Activated CD4-positive, alpha-beta memory T cell treated with anti-CD3 and anti-CD28 coated beads for 36 hours (primary cell): Measurements from ENCODE around the gene HOXB3. TPM values are rescaled to one million over a fixed set of nuclear protein-coding genes. Genes with fewer than 3 reads are reported as not detected.

Experiments
- CTCF ChIA-PET: fragments of 350-600 bp; sonication (Branson Sonifier 250); formaldehyde crosslinking; loops from one replicate; lab custom pipeline; 2021; ENCODE audit warnings: antibody characterized with exemption, inconsistent platforms; lab: Charles Lee
- POLR2A ChIA-PET: fragments of 350-600 bp; sonication (Branson Sonifier 250); formaldehyde crosslinking; loops from one replicate; lab custom pipeline; 2021; ENCODE audit warnings: antibody characterized with exemption; lab: Charles Lee
- DNase-seq: peaks from one replicate; pipeline ENCODE4 v3.0.0-alpha.2; 2020
- H3K27ac Mint-ChIP-seq: one replicate; pipeline ENCODE4 v1.8.0; 2021; ENCODE audit warnings: mixed read lengths
- H3K27me3 Mint-ChIP-seq: one replicate; pipeline ENCODE4 v1.8.0; 2021; ENCODE audit warnings: mixed read lengths
- H3K36me3 Mint-ChIP-seq: one replicate; pipeline ENCODE4 v1.8.0; 2021; ENCODE audit warnings: mixed read lengths
- H3K4me1 Mint-ChIP-seq: one replicate; pipeline ENCODE4 v1.8.0; 2021; ENCODE audit warnings: low read depth, mixed read lengths
- H3K4me3 Mint-ChIP-seq: one replicate; pipeline ENCODE4 v1.8.0; 2021; ENCODE audit warnings: mild to moderate bottlenecking, mixed read lengths
- H3K9me3 Mint-ChIP-seq: one replicate; pipeline ENCODE4 v1.8.0; 2021; ENCODE audit warnings: mixed read lengths
- intact Hi-C: fragments of 100-400 bp; cut with micrococcal nuclease; formaldehyde crosslinking; loops from one replicate; pipeline ENCODE4 v1.15.1; 2023
- total RNA-seq, 2 experiments: library from RNA; stranded (reverse); gene quantifications; one replicate each; pipeline ENCODE4 v1.2.3, GENCODE V29; 2021

HOXB3 gene
- total RNA-seq, 2 experiments from 2014 or later: 2.6 TPM

DNA sequence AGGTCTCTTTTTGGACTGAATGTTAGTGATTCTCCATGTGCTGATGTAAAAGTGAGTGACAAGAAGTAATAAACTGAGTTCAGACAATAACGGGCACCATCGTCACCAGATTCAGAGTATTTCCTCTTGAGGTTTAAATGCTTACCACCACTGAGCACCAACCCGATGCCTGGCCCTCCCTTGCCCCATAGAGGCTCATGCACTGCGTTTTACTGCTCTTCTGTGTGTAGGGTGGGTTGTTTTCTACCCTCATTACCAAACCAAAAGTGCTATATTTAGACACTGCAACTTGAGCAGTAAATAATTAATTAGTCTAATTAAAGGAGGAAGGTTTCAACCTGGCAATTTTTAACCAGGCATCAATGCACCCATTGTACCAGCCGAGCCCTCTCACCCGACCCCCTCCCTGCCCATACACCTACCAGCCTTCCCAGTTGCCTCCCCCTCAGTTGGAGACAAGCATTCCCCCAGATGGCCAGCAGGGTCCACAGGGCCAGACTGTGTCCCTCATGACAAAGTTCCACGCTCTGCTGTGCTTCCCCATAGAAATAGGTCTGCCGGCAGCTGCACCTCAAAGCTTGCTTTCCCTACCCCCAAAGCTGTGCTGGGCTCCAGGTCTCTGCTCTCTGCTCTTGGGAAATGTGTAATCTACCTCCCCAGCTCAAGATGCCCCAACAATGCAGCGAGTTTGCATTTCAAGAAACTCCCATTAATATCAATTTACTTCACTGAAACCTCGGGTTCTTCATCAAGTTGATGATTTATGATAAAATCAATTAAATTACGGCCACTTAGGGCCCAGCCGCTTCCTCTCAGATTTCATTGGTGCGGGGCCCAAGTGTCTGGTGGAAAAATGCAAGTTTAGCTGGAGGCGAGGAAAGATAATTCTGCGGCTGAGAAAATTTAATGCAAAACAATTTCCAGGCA lies 27.9 kb downstream of the HOXB3 start:
- Mint-ChIP-seq H3K4me3 (no peak overlapping the region), H3K27ac (no peak overlapping the region), H3K9me3 (no peaks in the 10 kb centered on the region), H3K4me1 (no peaks in the 10 kb centered on the region), H3K36me3 (no peaks in the 10 kb centered on the region), H3K27me3 (peaks cover 3% of the 10 kb centered on the region)
- DNase-seq: no peak
- intact Hi-C loops: loop anchor here (2.0 kb wide), 1 partner anchor 63 kb away; no protein-coding TSS in a partner anchor
- ChIA-PET POLR2A (interaction anchor here (1.4 kb wide), 1 partner anchor 11 kb away, joined by 3 read pairs; no protein-coding TSS in a partner anchor), CTCF (interaction anchor here (1.0 kb wide), 1 partner anchor 22 kb away, joined by 3 read pairs; no protein-coding TSS in a partner anchor)

- DNase-seq: no peak
- no peaks in the 10 kb centered on the region for H3K36me3 Mint-ChIP-seq
- H3K4me1 Mint-ChIP-seq: peaks cover 3% of the 10 kb centered on the region
- H3K27me3 Mint-ChIP-seq: peaks cover 9% of the 10 kb centered on the region
- ChIA-PET CTCF (no interaction called here), POLR2A (interaction anchor here (1.4 kb wide), 1 partner anchor 9 kb away, joined by 3 read pairs; no protein-coding TSS in a partner anchor)
- H3K4me3 Mint-ChIP-seq: no peak overlapping the region
- H3K9me3 Mint-ChIP-seq: no peaks in the 10 kb centered on the region
- H3K27ac Mint-ChIP-seq: no peak overlapping the region
- intact Hi-C loops: no loop called here
Measured at GRCh38 chr17:48559840-48560817, 29.9 kb downstream of the HOXB3 start.

DNA sequence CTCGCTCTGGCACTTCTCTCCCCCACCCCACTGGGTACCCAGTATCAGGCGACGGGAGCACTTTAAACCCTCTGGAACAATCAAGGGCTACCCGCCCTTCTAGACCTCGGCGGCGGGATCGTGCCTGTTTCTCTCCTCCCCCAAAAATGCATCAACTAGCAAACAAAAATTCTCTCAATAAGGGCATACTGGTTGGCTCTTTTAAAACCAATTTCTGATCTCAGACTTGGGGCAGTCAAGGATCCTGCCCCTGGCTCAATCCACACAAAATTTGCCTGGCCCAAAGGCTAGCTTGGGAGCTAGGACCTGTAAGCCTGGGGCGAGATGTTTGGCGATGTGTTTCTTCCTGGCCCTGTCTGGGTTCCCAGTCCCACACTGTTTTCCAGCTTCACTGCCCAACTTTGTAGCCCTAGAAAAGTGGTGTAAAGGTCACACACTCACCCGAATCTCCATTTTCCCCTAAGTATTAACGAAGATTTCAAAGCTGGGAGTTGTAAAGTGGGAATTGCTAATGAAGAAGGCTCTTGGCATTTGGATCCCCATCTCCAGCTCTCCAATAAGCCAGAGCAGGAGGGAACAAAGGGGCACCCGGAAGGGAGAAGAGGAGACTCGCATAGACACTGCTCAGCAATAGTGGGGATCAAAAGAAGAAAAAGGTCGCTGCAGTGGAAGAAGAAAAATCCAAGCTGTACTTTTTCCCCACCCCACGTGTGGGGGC lies 30.8 kb downstream of the HOXB3 start:
- DNase-seq: no peak
- Mint-ChIP-seq H3K9me3 (no peaks in the 10 kb centered on the region), H3K4me3 (no peak overlapping the region), H3K4me1 (peaks cover 6% of the 10 kb centered on the region), H3K27me3 (peaks cover 9% of the 10 kb centered on the region), H3K27ac (no peak overlapping the region), H3K36me3 (no peaks in the 10 kb centered on the region)
- intact Hi-C loops: no loop called here
- ChIA-PET CTCF (no interaction called here), POLR2A (interaction anchor here (0.6 kb wide), 1 partner anchor 23 kb away, joined by 4 read pairs; no protein-coding TSS in a partner anchor)

GRCh38 chr17:48558831-48559121 lies 31.3 kb downstream of the HOXB3 start:
- intact Hi-C loops: no loop called here
- ChIA-PET POLR2A (interaction anchor here (0.6 kb wide), 1 partner anchor 22 kb away, joined by 4 read pairs; no protein-coding TSS in a partner anchor), CTCF (no interaction called here)
- peaks cover 6% of the 10 kb centered on the region for H3K4me1 Mint-ChIP-seq
- H3K9me3 Mint-ChIP-seq: no peaks in the 10 kb centered on the region
- no peak overlapping the region for H3K27ac Mint-ChIP-seq
- DNase-seq: no peak
- H3K4me3 Mint-ChIP-seq: no peak overlapping the region
- H3K36me3 Mint-ChIP-seq: no peaks in the 10 kb centered on the region
- peaks cover 8% of the 10 kb centered on the region for H3K27me3 Mint-ChIP-seq

DNA sequence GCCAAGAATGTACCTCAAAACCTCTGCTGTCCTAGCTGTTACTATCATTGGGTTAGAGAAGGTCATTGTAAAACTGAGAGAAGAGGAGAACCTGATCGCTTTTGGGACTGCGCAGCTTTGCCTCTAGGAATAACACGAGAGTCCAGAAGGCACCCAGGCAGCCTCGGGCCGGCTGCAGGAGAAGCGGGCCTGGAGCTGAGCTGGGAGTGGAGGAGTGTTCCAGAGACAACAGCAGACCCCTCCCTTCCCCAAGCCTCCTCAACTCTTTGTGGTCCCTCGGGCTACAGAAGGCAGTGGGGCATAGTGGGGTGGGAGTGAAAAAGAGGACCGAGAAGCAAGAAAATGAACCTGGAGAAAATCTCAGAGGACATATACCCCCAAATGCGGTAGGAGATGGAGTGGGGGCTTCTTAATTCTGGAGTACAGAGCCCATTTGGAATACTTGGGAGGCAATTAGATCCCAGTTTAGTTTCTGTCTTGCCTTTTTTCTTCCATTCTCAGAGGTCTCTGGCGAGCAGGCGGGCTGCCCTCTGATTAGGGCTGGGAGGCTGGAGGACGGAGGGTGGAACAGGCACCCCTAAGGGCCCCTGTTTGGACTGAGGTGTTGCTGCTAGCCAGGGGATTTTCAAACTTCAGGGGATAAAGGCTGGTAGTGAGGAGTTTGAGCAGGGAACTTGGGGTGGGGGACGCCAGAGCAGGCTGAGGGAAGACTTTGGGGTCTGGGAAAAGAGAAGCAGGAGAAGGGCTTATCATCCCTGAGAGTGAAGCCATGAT lies 31.8 kb downstream of the HOXB3 start:
- DNase-seq: no peak
- intact Hi-C loops: no loop called here
- ChIA-PET CTCF (interaction anchor here (0.9 kb wide), 1 partner anchor 78 kb away, joined by 3 read pairs; no protein-coding TSS in a partner anchor), POLR2A (no interaction called here)
- H3K4me3 Mint-ChIP-seq: no peak overlapping the region
- H3K36me3 Mint-ChIP-seq: no peaks in the 10 kb centered on the region
- H3K27ac Mint-ChIP-seq: no peak overlapping the region
- no peaks in the 10 kb centered on the region for H3K9me3 Mint-ChIP-seq
- H3K4me1 Mint-ChIP-seq: peaks cover 6% of the 10 kb centered on the region
- H3K27me3 Mint-ChIP-seq: peaks cover 6% of the 10 kb centered on the region

- Mint-ChIP-seq H3K27ac (no peak overlapping the region), H3K9me3 (no peaks in the 10 kb centered on the region), H3K36me3 (no peaks in the 10 kb centered on the region), H3K4me3 (no peak overlapping the region), H3K4me1 (peaks cover 6% of the 10 kb centered on the region), H3K27me3 (peaks cover 6% of the 10 kb centered on the region)
- ChIA-PET CTCF (no interaction called here), POLR2A (no interaction called here)
- intact Hi-C loops: no loop called here
- no peak for DNase-seq
Measured at GRCh38 chr17:48556576-48557401, 33.3 kb downstream of the HOXB3 start.

DNA sequence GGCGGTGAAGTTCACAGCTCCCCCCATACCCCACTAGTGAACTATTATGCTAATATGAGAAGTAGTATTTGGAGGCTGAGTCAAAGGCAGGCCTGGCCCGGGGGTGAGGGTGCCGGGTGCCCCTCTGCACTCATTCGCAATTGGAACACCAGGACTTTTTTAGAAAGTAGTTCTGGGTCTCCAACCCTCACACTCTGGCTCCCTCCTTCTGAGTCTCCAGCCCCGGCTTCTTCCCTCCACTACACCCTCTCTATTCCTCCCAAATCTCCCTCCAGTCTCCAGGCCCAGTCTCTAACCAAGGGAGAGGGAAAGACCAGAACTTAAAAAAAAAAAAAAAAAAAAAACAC lies 33.8 kb downstream of the HOXB3 start:
- H3K4me1 Mint-ChIP-seq: peaks cover 6% of the 10 kb centered on the region
- ChIA-PET CTCF (no interaction called here), POLR2A (interaction anchor here (1.3 kb wide), 1 partner anchor 10 kb away, joined by 3 read pairs; no protein-coding TSS in a partner anchor)
- no peaks in the 10 kb centered on the region for H3K36me3 Mint-ChIP-seq
- H3K27me3 Mint-ChIP-seq: peaks cover 6% of the 10 kb centered on the region
- H3K9me3 Mint-ChIP-seq: no peaks in the 10 kb centered on the region
- no peak overlapping the region for H3K4me3 Mint-ChIP-seq
- DNase-seq: no peak
- H3K27ac Mint-ChIP-seq: no peak overlapping the region
- intact Hi-C loops: no loop called here

DNA sequence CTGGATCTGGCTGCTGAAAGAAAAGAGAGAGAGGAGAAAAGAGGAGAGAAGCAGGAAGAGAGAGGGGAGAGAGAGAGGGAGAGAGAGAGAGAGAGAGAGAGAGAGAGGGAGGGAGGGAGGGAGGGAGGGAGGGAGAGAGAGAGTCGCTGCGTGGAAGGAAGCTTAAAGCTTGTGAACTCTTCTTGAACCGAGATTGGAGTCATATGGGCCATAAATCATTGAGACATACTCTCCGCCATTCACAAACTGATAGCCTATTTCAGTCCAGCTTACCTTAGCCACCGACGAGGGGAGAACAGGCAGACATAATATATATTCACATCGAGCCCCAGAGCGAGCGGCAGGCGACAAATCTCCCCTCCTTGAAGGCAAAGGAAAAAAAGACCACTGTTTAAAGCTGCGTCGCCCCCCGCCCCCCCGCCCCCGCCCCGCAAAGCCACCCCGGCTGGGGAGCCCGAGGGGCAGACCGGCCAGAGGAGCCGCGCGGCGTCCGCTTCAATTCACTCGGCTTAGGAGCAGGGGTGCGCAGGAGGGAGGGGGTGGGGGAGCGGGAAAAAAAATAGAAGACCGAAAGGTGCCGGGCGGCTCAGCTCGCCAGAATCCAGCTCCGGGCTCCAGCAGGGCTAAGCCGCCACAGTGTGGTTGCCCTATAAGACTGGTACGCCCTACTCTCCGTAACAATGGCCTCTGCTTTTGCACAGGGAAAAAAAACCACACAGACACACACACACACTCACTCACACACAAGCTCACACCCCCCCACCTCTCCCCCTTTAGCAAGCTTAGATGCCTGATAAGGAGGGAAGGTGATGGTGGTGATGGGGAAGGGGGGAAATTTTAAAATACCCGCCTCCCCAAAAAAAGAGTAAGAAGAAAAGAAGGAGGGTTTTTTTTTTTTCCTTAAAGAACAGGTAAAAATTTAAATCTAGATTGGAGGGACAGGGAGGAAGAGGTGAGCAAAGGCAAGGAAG lies 34.5 kb downstream of the HOXB3 start:
- intact Hi-C loops: no loop called here

GRCh38 chr17:48554412-48555257 lies 35.4 kb downstream of the HOXB3 start:
- Mint-ChIP-seq H3K9me3 (no peaks in the 10 kb centered on the region), H3K4me1 (peaks cover 6% of the 10 kb centered on the region), H3K27ac (no peak overlapping the region), H3K4me3 (peak overlapping the region; percentile 80), H3K36me3 (no peaks in the 10 kb centered on the region), H3K27me3 (peaks cover 6% of the 10 kb centered on the region)
- ChIA-PET POLR2A (interaction anchor here (1.3 kb wide), 1 partner anchor 8 kb away, joined by 3 read pairs; no protein-coding TSS in a partner anchor), CTCF (interaction anchor here (0.6 to 0.9 kb wide), 2 partner anchors 221 to 260 kb away, joined by 3 read pairs; no protein-coding TSS in a partner anchor)
- intact Hi-C loops: no loop called here
- no peak for DNase-seq

More for the DNA sequence above, 34.5 kb downstream of the HOXB3 start:
- Mint-ChIP-seq H3K4me3 (peak overlapping the region; percentile 80), H3K9me3 (no peaks in the 10 kb centered on the region), H3K27ac (peak overlapping the region; percentile 60), H3K27me3 (peaks cover 6% of the 10 kb centered on the region), H3K4me1 (peaks cover 6% of the 10 kb centered on the region), H3K36me3 (no peaks in the 10 kb centered on the region)
- ChIA-PET POLR2A (interaction anchor here (1.3 kb wide), 1 partner anchor 9 kb away, joined by 3 read pairs; no protein-coding TSS in a partner anchor), CTCF (interaction anchor here (0.6 to 0.9 kb wide), 2 partner anchors 222 to 261 kb away, joined by 3 read pairs; no protein-coding TSS in a partner anchor)
- DNase-seq: no peak
